HepG2 (cell line): Measurements from ENCODE around the gene RPS28. TPM values are rescaled to one million over a fixed set of nuclear protein-coding genes. Genes with fewer than 3 reads are reported as not detected.

Experiments
- ATAC-seq: fragments of 200-7000 bp; cut with Tn5 transposase; 3 replicates; pipeline ENCODE4 v1.9.1; 2020; ENCODE audit warnings: mild to moderate bottlenecking, moderate library complexity
- BruUV-seq: library from RNA; stranded (reverse); fragments of 400-500 nt; replicated peaks from 2 replicates; lab custom pipeline; 2021; lab: Mats Ljungman, UMichigan
- CTCF ChIA-PET: fragments of 300-600 bp; formaldehyde crosslinking; extraction: SDS; loops from one replicate; lab custom pipeline; 2021; ENCODE audit warnings: low total read pairs, inconsistent platforms, low intra/inter-chr PET ratio; lab: Yijun Ruan, JAX
- POLR2A ChIA-PET: fragments of 350-600 bp; sonication (Branson Sonifier 250); formaldehyde crosslinking; loops from one replicate; lab custom pipeline; 2020; ENCODE audit warnings: antibody characterized with exemption, inconsistent platforms; lab: Yijun Ruan, JAX
- DNase-seq: peaks from one replicate; pipeline ENCODE4 v3.0.0-alpha.2; 2015; ENCODE audit warnings: low spot score
- FAIRE-seq: peaks from 3 replicates; lab custom pipeline; 2011; peaks lifted over from hg19 to GRCh38; lab: Jason Lieb, UNC
- H2AFZ ChIP-seq: one replicate; pipeline ENCODE4 v1.6.1; 2011; ENCODE audit warnings: low read length, inconsistent platforms
- H3K27ac ChIP-seq: fragments of 300-600 bp; 3 replicates; pipeline ENCODE4 v1.8.0; 2011; ENCODE audit warnings: mixed run types, mild to moderate bottlenecking, mixed read lengths, low read length, inconsistent platforms; ENCODE audit not compliant: insufficient read depth; ENCODE audit errors: extremely low read length
- H3K27me3 ChIP-seq, 2 experiments: fragments of 200-600 bp in 1 of 2; 2 replicates in 1 of 2; 3 replicates in 1 of 2; pipeline versions ENCODE4 v1.6.0 to v1.8.0; 2011; ENCODE audit warnings: low read length in 2 of 2, mild to moderate bottlenecking in 2 of 2, moderate library complexity in 2 of 2, inconsistent platforms in 1 of 2; ENCODE audit not compliant: insufficient read depth in 2 of 2, control insufficient read depth in 1 of 2
- H3K36me3 ChIP-seq, 2 experiments: fragments of 200-600 bp in 1 of 2; replicated peaks in 1 of 2; 2 replicates in 1 of 2; 3 replicates in 1 of 2; pipeline versions ENCODE4 v1.5.1 to v1.8.0; 2011; ENCODE audit warnings: low read length in 2 of 2, inconsistent platforms in 1 of 2; ENCODE audit not compliant: insufficient read depth in 2 of 2, control insufficient read depth in 1 of 2
- H3K4me1 ChIP-seq: 2 replicates; pipeline ENCODE4 v1.5.1; 2012; ENCODE audit warnings: low read length, inconsistent platforms; ENCODE audit not compliant: insufficient read depth
- H3K4me2 ChIP-seq: 2 replicates; pipeline ENCODE4 v1.6.0; 2011; ENCODE audit warnings: low read depth, low read length, inconsistent platforms
- H3K4me3 ChIP-seq, 3 experiments: fragments of 200-600 bp in 1 of 3; sonication (generic), shearing (Covaris generic) in 1 of 3; replicated peaks in 1 of 3; 2 replicates each; pipeline ENCODE4 v1.5.1; 2011 to 2016; ENCODE audit warnings: low read length in 3 of 3, inconsistent platforms in 2 of 3, low read depth in 2 of 3, mild to moderate bottlenecking in 2 of 3, control low read depth in 1 of 3, mixed read lengths in 1 of 3; ENCODE audit not compliant: insufficient read depth in 1 of 3
- H3K79me2 ChIP-seq: one replicate; pipeline ENCODE4 v1.6.1; 2011; ENCODE audit warnings: low read length, inconsistent platforms; ENCODE audit not compliant: insufficient read depth
- H3K9ac ChIP-seq: 2 replicates; pipeline ENCODE4 v1.6.0; 2011; ENCODE audit warnings: mild to moderate bottlenecking, low read depth, low read length, inconsistent platforms; ENCODE audit not compliant: insufficient read depth
- H3K9me3 ChIP-seq: 2 replicates; pipeline ENCODE4 v1.5.1; 2012; ENCODE audit warnings: mild to moderate bottlenecking, low read length
- H4K20me1 ChIP-seq: 2 replicates; pipeline ENCODE4 v1.6.0; 2011; ENCODE audit warnings: inconsistent platforms, mild to moderate bottlenecking, low read length, moderate library complexity; ENCODE audit not compliant: insufficient read depth
- CHD4 ChIP-seq: fragments of 200-600 bp; sonication (generic); IDR thresholded peaks from 2 replicates; pipeline ENCODE4 v1.7.0; 2017; ENCODE audit warnings: mild to moderate bottlenecking, low read length, borderline replicate concordance
- MIER3 ChIP-seq: IDR thresholded peaks from 2 replicates; pipeline ENCODE4 v1.6.1; 2016; ENCODE audit warnings: missing compliant biosample characterization, borderline replicate concordance
- PAF1 ChIP-seq: IDR thresholded peaks from 2 replicates; pipeline ENCODE4 v1.6.1; 2016; ENCODE audit warnings: missing genetic modification reagents, missing compliant biosample characterization
- POLR2AphosphoS5 ChIP-seq: IDR thresholded peaks from 2 replicates; pipeline ENCODE4 v1.6.1; 2012; ENCODE audit warnings: low read depth, low read length
- TAF15 ChIP-seq: fragments of 200-400 bp; formaldehyde crosslinking; IDR thresholded peaks from one replicate; pipeline ENCODE4 v1.6.1; 2018; ENCODE audit warnings: mild to moderate bottlenecking, low read depth, low read length; ENCODE audit not compliant: poor library complexity, severe bottlenecking
- ZC3H13 ChIP-seq: sonication (generic); formaldehyde crosslinking; IDR thresholded peaks from 2 replicates; pipeline ENCODE4 v1.8.1; 2023; ENCODE audit warnings: mild to moderate bottlenecking, missing genetic modification reagents, moderate library complexity
- ZNF326 ChIP-seq: sonication (generic); formaldehyde crosslinking; IDR thresholded peaks from 2 replicates; pipeline ENCODE4 v1.4.0; 2020; ENCODE audit warnings: missing genetic modification reagents, borderline replicate concordance
- ZNF546 ChIP-seq: sonication (generic); formaldehyde crosslinking; conservative IDR thresholded peaks from 2 replicates; pipeline ENCODE4 v1.8.1; 2023; ENCODE audit warnings: mild to moderate bottlenecking, missing genetic modification reagents
- ZNF768 ChIP-seq: sonication (generic); formaldehyde crosslinking; IDR thresholded peaks from 2 replicates; pipeline ENCODE4 v1.4.0; 2020; ENCODE audit warnings: missing genetic modification reagents
- WGBS: methylation state at CpG from one replicate; pipeline ENCODE4 v1.1.6; 2017; ENCODE audit warnings: low lambda C conversion rate; 5-methylcytosine and 5-hydroxymethylcytosine counted together
- in situ Hi-C: cut with HindIII; loops from 2 replicates; pipeline ENCODE4 v1.10.0; 2017; ENCODE audit warnings: low pct_unique_long_range_greater_than_20kb; ENCODE audit not compliant: extremely low pct_ligation_motif_present
- intact Hi-C: fragments of 100-400 bp; cut with micrococcal nuclease; formaldehyde crosslinking; loops from one replicate; pipeline ENCODE4 v1.10.0; 2022; ENCODE audit not compliant: unreplicated experiment
- polyA plus RNA-seq, 8 experiments: library from polyadenylated mRNA; depleted of rRNA in 3 of 8; stranded (reverse) in 7 of 8; unstranded in 1 of 8; fragments of >200 nt; fragmentation: Illumina TruSeq in 4 of 8; extraction: Trizol in 4 of 8; gene quantifications; 2 replicates each; pipeline versions ENCODE4 v1.2.1 to v1.2.3, GENCODE V29; 2011 to 2016; ENCODE audit warnings: low read depth in 4 of 8, missing spikeins in 1 of 8, mixed read lengths in 1 of 8; ENCODE audit not compliant: insufficient read depth in 1 of 8
- total RNA-seq, 5 experiments: library from RNA; depleted of rRNA; stranded (reverse); fragments of >200 nt; fragmentation: Illumina TruSeq; extraction: Trizol; gene quantifications; 2 replicates each; pipeline ENCODE4 v1.2.3, GENCODE V29; 2016; ENCODE audit warnings: low read depth in 1 of 5
- TF ChIP-seq, protein P1 (sequence below): sonication (generic); formaldehyde crosslinking; IDR thresholded peaks from 2 replicates; pipeline ENCODE4 v1.5.1; 2020; ENCODE audit warnings: mild to moderate bottlenecking, missing genetic modification reagents, moderate library complexity
- TF ChIP-seq, protein P2 (sequence below): sonication (generic); formaldehyde crosslinking; IDR thresholded peaks from 2 replicates; pipeline ENCODE4 v1.5.0; 2020; ENCODE audit warnings: mild to moderate bottlenecking, missing genetic modification reagents
- TF ChIP-seq, protein P3 (sequence below): sonication (generic); formaldehyde crosslinking; IDR thresholded peaks from 2 replicates; pipeline ENCODE4 v1.4.0; 2020; ENCODE audit warnings: mild to moderate bottlenecking, missing genetic modification reagents

The RPS28 gene
- total and polyA plus RNA-seq, 2 of the 13 experiments (the other 11 are each of a cell fraction or from before 2014, with no cell fraction given): 281 to 545 TPM

DNA sequence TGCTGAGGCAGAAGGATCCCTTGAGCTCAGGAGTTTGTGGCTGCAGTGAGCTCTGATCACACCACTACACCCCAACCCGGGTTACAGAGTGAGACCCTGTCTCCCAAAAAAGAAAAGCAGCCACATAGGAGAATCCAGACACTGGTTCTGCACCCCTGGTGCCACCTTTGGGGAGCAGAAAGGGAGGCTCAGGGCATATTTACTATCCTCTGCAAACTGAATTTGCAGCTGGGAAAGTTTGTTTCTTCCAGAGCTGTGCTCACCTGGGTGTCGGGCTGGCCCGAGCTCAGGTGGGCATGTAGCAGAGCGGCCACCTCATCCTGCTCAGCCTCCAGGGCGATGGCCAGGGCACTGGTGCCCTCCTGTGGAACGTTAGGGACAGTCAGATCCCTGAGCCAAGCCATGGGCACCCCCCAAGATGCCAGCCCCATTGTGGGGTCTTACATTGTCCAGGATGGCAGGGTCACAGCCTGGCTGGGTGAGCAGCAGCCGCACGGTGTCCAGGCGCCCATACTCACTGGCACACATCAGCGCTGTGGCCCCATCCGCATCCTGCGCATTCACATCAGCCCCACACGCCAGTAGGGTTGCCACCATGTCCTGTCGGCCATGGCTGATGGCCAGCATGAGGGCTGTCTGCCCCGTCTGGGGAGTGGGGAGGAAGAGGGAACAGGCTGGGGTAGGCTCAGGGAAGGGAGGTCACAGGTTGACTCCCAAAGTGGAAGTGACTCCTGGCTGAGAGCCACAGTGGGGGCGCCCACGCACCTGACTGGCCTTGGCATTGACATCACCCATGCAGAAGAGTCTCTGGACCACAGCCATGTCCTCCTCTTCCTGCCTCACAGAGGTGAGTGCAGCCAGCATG is 3.1 kb downstream of the RPS28 start:
- no peak overlapping the region for H3K4me2 ChIP-seq
- no peak overlapping the region for H3K27ac ChIP-seq
- no peak overlapping the region for H2AFZ ChIP-seq
- peaks cover 34% of the 10 kb centered on the region for H3K79me2 ChIP-seq
- peaks cover 19% of the 10 kb centered on the region for H4K20me1 ChIP-seq
- in situ Hi-C loops: no loop called here
- peaks cover 0 to 17% of the 10 kb centered on the region in 2 experiments; a peak in 3 of 5 replicates for H3K36me3 ChIP-seq
- 88% methylated on average over 3 of the region's 17 CpGs for WGBS
- no peak overlapping the region for H3K9ac ChIP-seq
- H3K4me3 ChIP-seq: no peak overlapping the region
- H3K9me3 ChIP-seq: no peaks in the 10 kb centered on the region
- ChIA-PET CTCF (no interaction called here), POLR2A (interaction anchor here (0.7 to 2.8 kb wide), 5 partner anchors 10 to 189 kb away, joined by 3 to 16 read pairs (median 6); partner anchors contain the start of genes RAB11B and ZNF414)
- H3K27me3 ChIP-seq: peaks cover 2 to 17% of the 10 kb centered on the region in 2 experiments; a peak in 3 of 5 replicates
- DNase-seq (no peak), ATAC-seq (peak; percentile 4; the same call in 2 of the 3 replicates), FAIRE-seq (no peak)
- BruUV-seq: no TSS peak
- H3K4me1 ChIP-seq: peaks cover 27% of the 10 kb centered on the region
- intact Hi-C loops: no loop called here
- TF ChIP-seq ZNF546 (CRISPR knock-in tag): no peak
- TF ChIP-seq ZNF326 (CRISPR knock-in tag): peak; percentile 73; the same call in 1 of the 2 replicates
- peak; percentile 68; the same call in 1 of the 2 replicates for TF ChIP-seq ZC3H13 (CRISPR knock-in tag)
- TF ChIP-seq, protein P1, sequence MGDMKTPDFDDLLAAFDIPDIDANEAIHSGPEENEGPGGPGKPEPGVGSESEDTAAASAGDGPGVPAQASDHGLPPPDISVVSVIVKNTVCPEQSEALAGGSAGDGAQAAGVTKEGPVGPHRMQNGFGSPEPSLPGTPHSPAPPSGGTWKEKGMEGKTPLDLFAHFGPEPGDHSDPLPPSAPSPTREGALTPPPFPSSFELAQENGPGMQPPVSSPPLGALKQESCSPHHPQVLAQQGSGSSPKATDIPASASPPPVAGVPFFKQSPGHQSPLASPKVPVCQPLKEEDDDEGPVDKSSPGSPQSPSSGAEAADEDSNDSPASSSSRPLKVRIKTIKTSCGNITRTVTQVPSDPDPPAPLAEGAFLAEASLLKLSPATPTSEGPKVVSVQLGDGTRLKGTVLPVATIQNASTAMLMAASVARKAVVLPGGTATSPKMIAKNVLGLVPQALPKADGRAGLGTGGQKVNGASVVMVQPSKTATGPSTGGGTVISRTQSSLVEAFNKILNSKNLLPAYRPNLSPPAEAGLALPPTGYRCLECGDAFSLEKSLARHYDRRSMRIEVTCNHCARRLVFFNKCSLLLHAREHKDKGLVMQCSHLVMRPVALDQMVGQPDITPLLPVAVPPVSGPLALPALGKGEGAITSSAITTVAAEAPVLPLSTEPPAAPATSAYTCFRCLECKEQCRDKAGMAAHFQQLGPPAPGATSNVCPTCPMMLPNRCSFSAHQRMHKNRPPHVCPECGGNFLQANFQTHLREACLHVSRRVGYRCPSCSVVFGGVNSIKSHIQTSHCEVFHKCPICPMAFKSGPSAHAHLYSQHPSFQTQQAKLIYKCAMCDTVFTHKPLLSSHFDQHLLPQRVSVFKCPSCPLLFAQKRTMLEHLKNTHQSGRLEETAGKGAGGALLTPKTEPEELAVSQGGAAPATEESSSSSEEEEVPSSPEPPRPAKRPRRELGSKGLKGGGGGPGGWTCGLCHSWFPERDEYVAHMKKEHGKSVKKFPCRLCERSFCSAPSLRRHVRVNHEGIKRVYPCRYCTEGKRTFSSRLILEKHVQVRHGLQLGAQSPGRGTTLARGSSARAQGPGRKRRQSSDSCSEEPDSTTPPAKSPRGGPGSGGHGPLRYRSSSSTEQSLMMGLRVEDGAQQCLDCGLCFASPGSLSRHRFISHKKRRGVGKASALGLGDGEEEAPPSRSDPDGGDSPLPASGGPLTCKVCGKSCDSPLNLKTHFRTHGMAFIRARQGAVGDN (CRISPR knock-in tag): peak; percentile 37
- TF ChIP-seq CHD4: no peak
- TF ChIP-seq, protein P2, sequence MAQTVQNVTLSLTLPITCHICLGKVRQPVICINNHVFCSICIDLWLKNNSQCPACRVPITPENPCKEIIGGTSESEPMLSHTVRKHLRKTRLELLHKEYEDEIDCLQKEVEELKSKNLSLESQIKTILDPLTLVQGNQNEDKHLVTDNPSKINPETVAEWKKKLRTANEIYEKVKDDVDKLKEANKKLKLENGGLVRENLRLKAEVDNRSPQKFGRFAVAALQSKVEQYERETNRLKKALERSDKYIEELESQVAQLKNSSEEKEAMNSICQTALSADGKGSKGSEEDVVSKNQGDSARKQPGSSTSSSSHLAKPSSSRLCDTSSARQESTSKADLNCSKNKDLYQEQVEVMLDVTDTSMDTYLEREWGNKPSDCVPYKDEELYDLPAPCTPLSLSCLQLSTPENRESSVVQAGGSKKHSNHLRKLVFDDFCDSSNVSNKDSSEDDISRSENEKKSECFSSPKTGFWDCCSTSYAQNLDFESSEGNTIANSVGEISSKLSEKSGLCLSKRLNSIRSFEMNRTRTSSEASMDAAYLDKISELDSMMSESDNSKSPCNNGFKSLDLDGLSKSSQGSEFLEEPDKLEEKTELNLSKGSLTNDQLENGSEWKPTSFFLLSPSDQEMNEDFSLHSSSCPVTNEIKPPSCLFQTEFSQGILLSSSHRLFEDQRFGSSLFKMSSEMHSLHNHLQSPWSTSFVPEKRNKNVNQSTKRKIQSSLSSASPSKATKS (CRISPR knock-in tag): no peak
- TF ChIP-seq TAF15: peak; percentile 88
- TF ChIP-seq POLR2AphosphoS5: peak; percentile 17; the same call in 1 of the 2 replicates
- TF ChIP-seq MIER3 (CRISPR knock-in tag): no peak
- peak; percentile 45; the same call in 1 of the 2 replicates for TF ChIP-seq ZNF768 (CRISPR knock-in tag)
- peak; percentile 81 for TF ChIP-seq PAF1 (CRISPR knock-in tag)
- TF ChIP-seq, protein P3, sequence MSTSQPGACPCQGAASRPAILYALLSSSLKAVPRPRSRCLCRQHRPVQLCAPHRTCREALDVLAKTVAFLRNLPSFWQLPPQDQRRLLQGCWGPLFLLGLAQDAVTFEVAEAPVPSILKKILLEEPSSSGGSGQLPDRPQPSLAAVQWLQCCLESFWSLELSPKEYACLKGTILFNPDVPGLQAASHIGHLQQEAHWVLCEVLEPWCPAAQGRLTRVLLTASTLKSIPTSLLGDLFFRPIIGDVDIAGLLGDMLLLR: peak; percentile 39; the same call in 1 of the 2 replicates
